Transverse colon (tissue), 3 donors: ENCODE data around the gene TRPM8.

Source experiments
- EP300 ChIP-seq: sonication (generic); formaldehyde crosslinking; IDR thresholded peaks from one replicate; pipeline ENCODE4 v1.6.1; 2017; ENCODE audit warnings: antibody characterized with exemption, low read depth
- POLR2A ChIP-seq: fragments of 450-650 bp; IDR thresholded peaks from one replicate; pipeline ENCODE4 v1.6.1; 2016; ENCODE audit warnings: antibody characterized with exemption, mild to moderate bottlenecking, moderate library complexity
- TF ChIP-seq, protein P1 (sequence below), 5 experiments: fragments of 200-600 bp in 3 of 5; fragments of 450-650 bp in 2 of 5; sonication (generic) in 3 of 5; IDR thresholded peaks; 1 replicate in 2 of 5; 2 replicates in 3 of 5; pipeline ENCODE4 v1.5.1; 2016 to 2017; ENCODE audit warnings: antibody characterized with exemption in 5 of 5, inconsistent platforms in 3 of 5, mild to moderate bottlenecking in 2 of 5, moderate library complexity in 1 of 5

DNA sequence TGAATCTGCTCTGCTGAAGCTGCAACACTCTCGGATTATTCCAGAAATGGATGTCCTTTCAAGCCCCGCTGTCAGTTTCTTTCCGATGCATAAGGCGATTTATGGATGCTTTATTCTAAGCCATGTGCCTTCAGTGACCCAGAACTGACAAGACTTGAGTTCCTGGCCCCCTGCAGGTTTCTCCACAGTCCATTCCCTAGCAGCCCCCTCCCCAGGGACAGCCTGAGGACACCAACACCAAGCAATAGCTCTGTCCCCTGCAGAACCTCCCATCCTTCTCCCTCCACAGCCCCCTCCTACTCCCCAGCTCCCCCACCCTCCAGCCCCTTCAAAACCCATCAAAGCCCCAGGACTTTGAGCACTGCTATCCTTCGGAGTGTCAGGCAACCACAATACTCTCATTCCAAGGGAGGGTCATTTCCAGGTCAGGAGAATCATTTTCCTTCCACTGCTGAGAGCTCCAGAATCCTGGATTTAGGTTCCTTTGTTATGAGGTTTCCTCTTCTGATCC, 108.8 kb downstream of the TRPM8 start:
- TF ChIP-seq, protein P1, sequence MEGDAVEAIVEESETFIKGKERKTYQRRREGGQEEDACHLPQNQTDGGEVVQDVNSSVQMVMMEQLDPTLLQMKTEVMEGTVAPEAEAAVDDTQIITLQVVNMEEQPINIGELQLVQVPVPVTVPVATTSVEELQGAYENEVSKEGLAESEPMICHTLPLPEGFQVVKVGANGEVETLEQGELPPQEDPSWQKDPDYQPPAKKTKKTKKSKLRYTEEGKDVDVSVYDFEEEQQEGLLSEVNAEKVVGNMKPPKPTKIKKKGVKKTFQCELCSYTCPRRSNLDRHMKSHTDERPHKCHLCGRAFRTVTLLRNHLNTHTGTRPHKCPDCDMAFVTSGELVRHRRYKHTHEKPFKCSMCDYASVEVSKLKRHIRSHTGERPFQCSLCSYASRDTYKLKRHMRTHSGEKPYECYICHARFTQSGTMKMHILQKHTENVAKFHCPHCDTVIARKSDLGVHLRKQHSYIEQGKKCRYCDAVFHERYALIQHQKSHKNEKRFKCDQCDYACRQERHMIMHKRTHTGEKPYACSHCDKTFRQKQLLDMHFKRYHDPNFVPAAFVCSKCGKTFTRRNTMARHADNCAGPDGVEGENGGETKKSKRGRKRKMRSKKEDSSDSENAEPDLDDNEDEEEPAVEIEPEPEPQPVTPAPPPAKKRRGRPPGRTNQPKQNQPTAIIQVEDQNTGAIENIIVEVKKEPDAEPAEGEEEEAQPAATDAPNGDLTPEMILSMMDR (IDR thresholded peaks at IDR 0.05) = no peak
- TF ChIP-seq POLR2A (no peak), EP300 (no peak)
